Mesendoderm (in vitro differentiated cells): ENCODE measurements around the gene PPP1R16B.

Source experiments
- DNase-seq: peaks from one replicate; pipeline ENCODE4 v3.0.0; 2013
- H2AK5ac ChIP-seq: 2 replicates; pipeline ENCODE4 v1.6.1; 2013; ENCODE audit warnings: low read length, inconsistent platforms
- H2BK120ac ChIP-seq: 2 replicates; pipeline ENCODE4 v1.6.1; 2013; ENCODE audit warnings: low read depth, mild to moderate bottlenecking, low read length, moderate library complexity, mixed read lengths
- H2BK15ac ChIP-seq: replicated peaks from 2 replicates; pipeline ENCODE4 v1.6.1; 2013; ENCODE audit warnings: low read depth, mild to moderate bottlenecking, moderate library complexity
- H2BK5ac ChIP-seq: 2 replicates; pipeline ENCODE4 v1.6.1; 2013; ENCODE audit warnings: low read length, inconsistent platforms
- H3K18ac ChIP-seq: 2 replicates; pipeline ENCODE4 v1.6.1; 2013; ENCODE audit warnings: mild to moderate bottlenecking, low read length, mixed read lengths
- H3K23ac ChIP-seq: one replicate; pipeline ENCODE4 v1.6.1; 2013; ENCODE audit warnings: low read length
- H3K27ac ChIP-seq: 2 replicates; pipeline ENCODE4 v1.5.1; 2013; ENCODE audit warnings: low read depth, mild to moderate bottlenecking, inconsistent platforms, low read length, moderate library complexity
- H3K27me3 ChIP-seq: 2 replicates; pipeline ENCODE4 v1.6.1; 2013; ENCODE audit warnings: low read length, control low read depth, mild to moderate bottlenecking, inconsistent platforms; ENCODE audit not compliant: insufficient read depth, poor library complexity
- H3K36me3 ChIP-seq: 2 replicates; pipeline ENCODE4 v1.6.1; 2013; ENCODE audit warnings: low read length, inconsistent platforms; ENCODE audit not compliant: control insufficient read depth, insufficient read depth
- H3K4ac ChIP-seq: one replicate; pipeline ENCODE4 v1.6.1; 2013; ENCODE audit warnings: low read depth, mild to moderate bottlenecking, low read length, moderate library complexity
- H3K4me1 ChIP-seq: 2 replicates; pipeline ENCODE4 v1.6.1; 2013; ENCODE audit warnings: low read depth, low read length, inconsistent platforms; ENCODE audit not compliant: control insufficient read depth
- H3K4me2 ChIP-seq: 2 replicates; pipeline ENCODE4 v1.6.1; 2013; ENCODE audit warnings: low read length
- H3K4me3 ChIP-seq: 2 replicates; pipeline ENCODE4 v1.5.1; 2013; ENCODE audit warnings: mild to moderate bottlenecking, low read length
- H3K56ac ChIP-seq: one replicate; pipeline ENCODE4 v1.6.1; 2013; ENCODE audit warnings: low read length
- H3K79me1 ChIP-seq: 2 replicates; pipeline ENCODE4 v1.6.1; 2013; ENCODE audit warnings: low read length, inconsistent platforms
- H3K79me2 ChIP-seq: 2 replicates; pipeline ENCODE4 v1.6.1; 2013; ENCODE audit warnings: mild to moderate bottlenecking, low read length; ENCODE audit not compliant: control insufficient read depth, insufficient read depth
- H3K9ac ChIP-seq: 2 replicates; pipeline ENCODE4 v1.6.1; 2013; ENCODE audit warnings: low read length, inconsistent platforms
- H4K5ac ChIP-seq: one replicate; pipeline ENCODE4 v1.6.1; 2013; ENCODE audit warnings: low read length
- H4K8ac ChIP-seq: one replicate; pipeline ENCODE4 v1.6.1; 2013; ENCODE audit warnings: low read depth, mild to moderate bottlenecking, control low read depth, low read length, moderate library complexity
- WGBS: extraction: QIAGEN DNeasy Blood & Tissue Kit; methylation state at CpG from one replicate; pipeline ENCODE4 v1.1.7; 2013; ENCODE audit warnings: low lambda C conversion rate, missing lambda C conversion rate; ENCODE audit not compliant: insufficient coverage; ENCODE audit errors: extremely low coverage; 5-methylcytosine and 5-hydroxymethylcytosine counted together

PPP1R16B gene

GRCh38 chr20:38926934-38927616 is 121.6 kb downstream of the PPP1R16B start:
- Histone ChIP-seq H4K5ac (no peak overlapping the region), H2BK120ac (no peak overlapping the region), H3K4ac (peak overlapping the region; percentile 63), H3K18ac (peak overlapping the region; percentile 41), H3K79me2 (peaks cover 52% of the 10 kb centered on the region), H3K27ac (no peak overlapping the region), H3K4me3 (peak overlapping the region; percentile 97), H2BK5ac (peak overlapping the region; percentile 38), H4K8ac (no peak overlapping the region), H3K27me3 (no peaks in the 10 kb centered on the region), H3K36me3 (peaks cover 3% of the 10 kb centered on the region), H2BK15ac (no peak overlapping the region), H2AK5ac (no peak overlapping the region), H3K4me2 (peak overlapping the region; percentile 37), H3K4me1 (peaks cover 8% of the 10 kb centered on the region), H3K56ac (peak overlapping the region; percentile 98), H3K9ac (peak overlapping the region; percentile 99), H3K79me1 (peaks cover 19% of the 10 kb centered on the region), H3K23ac (peak overlapping the region; percentile 97)
- DNase-seq = peak; percentile 11
- WGBS = no CpG with 5 or more reads among the region's 27 CpGs

- no peak for DNase-seq
- WGBS = no CpG with 5 or more reads among the region's 5 CpGs
- H3K4me3 ChIP-seq = peak overlapping the region; percentile 17
Observed at GRCh38 chr20:38927902-38928578, 122.5 kb downstream of the PPP1R16B start.

GRCh38 chr20:38930242-38930569 is 124.7 kb downstream of the PPP1R16B start:
- peaks cover 73% of the 10 kb centered on the region for H3K79me2 ChIP-seq

More at GRCh38 chr20:38927902-38928578, 122.5 kb downstream of the PPP1R16B start:
- Histone ChIP-seq H3K56ac (peak overlapping the region; percentile 49), H3K23ac (no peak overlapping the region), H3K4me2 (peak overlapping the region; percentile 28), H3K36me3 (peaks cover 3% of the 10 kb centered on the region), H3K27ac (no peak overlapping the region), H3K4ac (no peak overlapping the region), H4K8ac (no peak overlapping the region), H3K27me3 (no peaks in the 10 kb centered on the region), H3K9ac (peak overlapping the region; percentile 60), H4K5ac (no peak overlapping the region), H3K79me1 (peaks cover 24% of the 10 kb centered on the region), H3K79me2 (peaks cover 62% of the 10 kb centered on the region), H2AK5ac (no peak overlapping the region), H2BK120ac (no peak overlapping the region), H2BK5ac (no peak overlapping the region), H3K4me1 (peaks cover 8% of the 10 kb centered on the region), H3K18ac (no peak overlapping the region), H2BK15ac (no peak overlapping the region)

DNA sequence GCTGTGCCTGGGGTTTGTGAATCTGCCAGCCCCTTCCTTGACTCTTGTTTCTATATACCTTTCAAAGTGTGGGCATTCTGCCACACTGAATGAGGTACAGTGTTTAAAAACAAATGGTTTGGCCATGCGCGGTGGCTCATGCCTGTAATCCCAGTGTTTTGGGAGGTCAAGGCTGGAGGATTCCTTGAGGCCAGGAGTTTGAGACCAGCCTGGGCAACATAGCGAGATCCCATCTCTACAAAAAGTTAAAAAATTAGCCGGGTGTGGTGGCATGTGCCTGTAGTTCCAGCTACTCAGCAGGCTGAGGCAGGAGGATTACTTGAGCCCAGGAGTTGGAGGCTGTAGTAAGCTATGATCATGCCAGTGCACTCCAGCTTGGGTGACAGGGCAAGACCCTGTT is 126.5 kb downstream of the PPP1R16B start:
- peaks cover 8% of the 10 kb centered on the region for H3K4me1 ChIP-seq
- no CpG with 5 or more reads among the region's 4 CpGs for WGBS
- H2BK120ac ChIP-seq = no peak overlapping the region
- H3K18ac ChIP-seq = no peak overlapping the region
- no peak overlapping the region for H3K4me3 ChIP-seq
- H3K36me3 ChIP-seq = peaks cover 3% of the 10 kb centered on the region
- H3K9ac ChIP-seq = no peak overlapping the region
- no peak overlapping the region for H4K5ac ChIP-seq
- H3K4me2 ChIP-seq = no peak overlapping the region
- no peak overlapping the region for H2BK15ac ChIP-seq
- no peak for DNase-seq
- H2AK5ac ChIP-seq = no peak overlapping the region
- no peak overlapping the region for H4K8ac ChIP-seq
- H3K23ac ChIP-seq = no peak overlapping the region
- no peak overlapping the region for H2BK5ac ChIP-seq
- H3K27me3 ChIP-seq = no peaks in the 10 kb centered on the region
- no peak overlapping the region for H3K4ac ChIP-seq
- H3K79me2 ChIP-seq = peaks cover 85% of the 10 kb centered on the region
- peaks cover 30% of the 10 kb centered on the region for H3K79me1 ChIP-seq
- no peak overlapping the region for H3K27ac ChIP-seq
- H3K56ac ChIP-seq = no peak overlapping the region

More at GRCh38 chr20:38930242-38930569, 124.7 kb downstream of the PPP1R16B start:
- Histone ChIP-seq H3K4me3 (no peak overlapping the region), H3K79me1 (peaks cover 24% of the 10 kb centered on the region), H2BK15ac (no peak overlapping the region), H3K9ac (no peak overlapping the region), H3K27me3 (no peaks in the 10 kb centered on the region), H3K4me2 (no peak overlapping the region), H2BK5ac (no peak overlapping the region), H3K56ac (no peak overlapping the region), H3K18ac (no peak overlapping the region), H3K4me1 (peaks cover 8% of the 10 kb centered on the region), H2BK120ac (no peak overlapping the region), H3K36me3 (peaks cover 3% of the 10 kb centered on the region), H4K5ac (no peak overlapping the region), H2AK5ac (no peak overlapping the region), H3K23ac (no peak overlapping the region), H3K27ac (no peak overlapping the region), H3K4ac (no peak overlapping the region), H4K8ac (no peak overlapping the region)
- no peak for DNase-seq
- WGBS = no CpG with 5 or more reads among the region's 1 CpG

GRCh38 chr20:38932457-38933120 is 127.1 kb downstream of the PPP1R16B start:
- Histone ChIP-seq H4K8ac (no peak overlapping the region), H2AK5ac (no peak overlapping the region), H3K36me3 (peaks cover 3% of the 10 kb centered on the region), H3K23ac (no peak overlapping the region), H3K4me1 (peaks cover 8% of the 10 kb centered on the region), H4K5ac (no peak overlapping the region), H3K27me3 (no peaks in the 10 kb centered on the region), H3K79me2 (peaks cover 86% of the 10 kb centered on the region), H2BK15ac (no peak overlapping the region), H2BK5ac (no peak overlapping the region), H2BK120ac (no peak overlapping the region), H3K4ac (no peak overlapping the region), H3K4me2 (no peak overlapping the region), H3K9ac (no peak overlapping the region), H3K27ac (no peak overlapping the region), H3K18ac (no peak overlapping the region), H3K79me1 (peaks cover 34% of the 10 kb centered on the region), H3K56ac (no peak overlapping the region), H3K4me3 (no peak overlapping the region)
- peak; percentile 24 for DNase-seq
- no CpG with 5 or more reads among the region's 9 CpGs for WGBS
